PC-3 (cell line): ENCODE data around the gene RBM26. TPM values are rescaled to one million over a fixed set of nuclear protein-coding genes. Genes with fewer than 3 reads are reported as not detected.

Experiments used
- ATAC-seq: fragments of 200-7000 bp; cut with Tn5 transposase; 2 replicates; pipeline ENCODE4 v1.9.1; 2020; ENCODE audit warnings: mild to moderate bottlenecking, moderate library complexity
- BruUV-seq: library from RNA; stranded (reverse); fragments of 400-500 nt; replicated peaks from 2 replicates; lab custom pipeline; 2021; lab: Mats Ljungman, UMichigan
- CTCF ChIA-PET: fragments of 300-600 bp; sonication (Branson Sonifier 250); formaldehyde crosslinking; loops from one replicate; lab custom pipeline; 2022; ENCODE audit warnings: antibody characterized with exemption; lab: Charles Lee
- POLR2A ChIA-PET: fragments of 300-600 bp; sonication (Branson Sonifier 250); formaldehyde crosslinking; loops from one replicate; lab custom pipeline; 2022; ENCODE audit warnings: antibody characterized with exemption; ENCODE audit not compliant: unreplicated experiment; lab: Charles Lee
- DNase-seq: peaks from one replicate; pipeline ENCODE4 v3.0.0-alpha.2; 2015
- H2AFZ ChIP-seq: fragments of 300-600 bp; sonication (generic); 2 replicates; pipeline ENCODE4 v1.6.0; 2016; ENCODE audit warnings: antibody characterized with exemption, low read length
- H3F3A ChIP-seq: fragments of 300-600 bp; sonication (generic); one replicate; pipeline ENCODE4 v1.6.0; 2017; ENCODE audit warnings: antibody characterized with exemption, low read length, control low read depth, mild to moderate bottlenecking; ENCODE audit not compliant: unreplicated experiment
- H3K27ac ChIP-seq: fragments of 300-600 bp; sonication (generic); 2 replicates; pipeline ENCODE4 v1.5.1; 2016; ENCODE audit warnings: mild to moderate bottlenecking, low read length
- H3K27me3 ChIP-seq: fragments of 300-600 bp; sonication (generic); 2 replicates; pipeline ENCODE4 v1.6.1; 2016; ENCODE audit warnings: low read length, mixed read lengths
- H3K36me3 ChIP-seq: fragments of 300-600 bp; sonication (generic); 2 replicates; pipeline ENCODE4 v1.6.1; 2016; ENCODE audit warnings: low read depth, mixed run types, low read length, mixed read lengths
- H3K4me1 ChIP-seq: fragments of 300-600 bp; sonication (generic); 2 replicates; pipeline ENCODE4 v1.5.1; 2016; ENCODE audit warnings: low read length; ENCODE audit not compliant: insufficient read depth
- H3K4me2 ChIP-seq: fragments of 300-600 bp; sonication (generic); 2 replicates; pipeline ENCODE4 v1.6.0; 2016; ENCODE audit warnings: low read length
- H3K4me3 ChIP-seq: fragments of 300-600 bp; sonication (generic); 2 replicates; pipeline ENCODE4 v1.5.1; 2016; ENCODE audit warnings: mild to moderate bottlenecking, low read length, mixed read lengths
- H3K79me2 ChIP-seq: fragments of 300-600 bp; sonication (generic); 2 replicates; pipeline ENCODE4 v1.6.1; 2017; ENCODE audit warnings: low read length, mixed read lengths
- H3K9ac ChIP-seq: fragments of 300-600 bp; sonication (generic); 2 replicates; pipeline ENCODE4 v1.6.0; 2016; ENCODE audit warnings: mild to moderate bottlenecking, low read length
- H3K9me2 ChIP-seq: fragments of 300-600 bp; sonication (generic); replicated peaks from 2 replicates; pipeline ENCODE4 v1.6.1; 2016; ENCODE audit warnings: mixed run types, low read length, mixed read lengths
- H3K9me3 ChIP-seq: fragments of 300-600 bp; sonication (generic); 2 replicates; pipeline ENCODE4 v1.6.1; 2016; ENCODE audit warnings: low read length, mixed read lengths
- H4K20me1 ChIP-seq: fragments of 300-600 bp; sonication (generic); 2 replicates; pipeline ENCODE4 v1.6.1; 2016; ENCODE audit warnings: low read length, mixed read lengths
- EZH2 ChIP-seq: fragments of 300-600 bp; sonication (generic); IDR thresholded peaks from one replicate; pipeline ENCODE4 v1.6.1; 2017; ENCODE audit warnings: antibody characterized with exemption, mild to moderate bottlenecking, low read length; ENCODE audit not compliant: unreplicated experiment
- EZH2phosphoT487 ChIP-seq: fragments of 300-600 bp; sonication (generic); IDR thresholded peaks from 2 replicates; pipeline ENCODE4 v1.6.1; 2018; ENCODE audit warnings: mild to moderate bottlenecking, antibody characterized with exemption, low read length, borderline replicate concordance
- intact Hi-C: fragments of 100-400 bp; cut with micrococcal nuclease; formaldehyde crosslinking; loops from 2 replicates; pipeline ENCODE4 v1.9.0; 2023
- total RNA-seq: library from RNA; depleted of rRNA; stranded (reverse); fragments of >200 nt; gene quantifications from 2 replicates; pipeline ENCODE4 v1.2.3, GENCODE V29; 2014
- TF ChIP-seq, protein P1 (sequence below): fragments of 300-600 bp; sonication (generic); conservative IDR thresholded peaks from 2 replicates; pipeline ENCODE4 v1.5.1; 2017; ENCODE audit warnings: antibody characterized with exemption, low read depth, mild to moderate bottlenecking, low read length

The RBM26 gene
- total RNA-seq, 1 experiment from 2014 or later = 16.1 TPM

DNA sequence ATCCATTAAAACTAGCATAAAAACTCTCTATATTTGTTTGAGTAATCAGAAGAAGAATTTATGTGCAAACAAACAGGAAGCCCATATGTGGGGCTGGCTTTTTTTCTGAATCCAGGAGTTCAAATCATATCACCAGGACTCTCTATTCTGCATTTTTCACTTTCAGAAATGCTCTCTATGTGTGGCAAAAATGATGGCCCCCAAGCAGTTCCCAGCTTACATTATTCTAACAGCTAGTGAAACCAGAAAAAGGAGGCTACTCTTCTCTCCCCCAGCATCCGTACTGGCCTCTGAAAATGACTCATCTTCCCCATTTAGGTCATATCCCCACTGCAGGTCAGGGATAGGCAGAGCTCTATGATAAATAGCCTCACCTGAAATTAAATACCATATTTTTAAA, 20.4 kb downstream of the RBM26 start:
- CTCF ChIA-PET = interaction anchor here (0.9 kb wide), 1 partner anchor 39 kb away, joined by 7 read pairs; no protein-coding TSS in a partner anchor

DNA sequence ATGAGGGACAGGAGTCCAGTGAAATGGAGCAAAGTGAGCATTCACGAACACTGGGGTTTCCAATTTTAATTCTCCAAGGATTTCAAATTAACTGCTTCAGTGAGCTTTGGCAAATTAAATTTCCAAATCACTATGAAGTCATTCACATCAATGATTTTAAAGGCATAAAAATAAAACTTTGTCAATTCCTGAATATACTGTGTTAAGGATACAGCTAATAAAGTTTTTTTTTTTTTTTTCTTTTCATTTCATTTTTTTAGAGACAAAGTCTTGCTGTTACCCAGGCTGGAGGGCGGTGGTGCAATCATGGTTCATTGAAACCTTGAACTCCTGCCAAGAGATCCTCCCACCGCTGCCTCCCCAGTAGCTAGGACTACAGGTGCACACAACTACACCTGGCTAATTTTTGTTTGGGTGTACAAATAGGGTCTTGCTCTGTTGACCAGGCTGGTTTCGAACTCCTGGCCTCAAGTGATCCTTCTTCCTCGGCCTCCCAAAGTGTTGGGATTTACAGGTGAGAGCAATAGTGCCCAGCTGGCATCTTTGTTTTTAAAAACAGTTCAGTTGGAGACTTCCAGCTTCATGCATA, 21.9 kb downstream of the RBM26 start:
- H3K27ac ChIP-seq = no peak overlapping the region
- H3F3A ChIP-seq = no peaks in the 10 kb centered on the region
- H4K20me1 ChIP-seq = 0 out of 2 replicates have a peak, but pooled peaks cover 19% of the 10 kb centered on the region
- ATAC-seq (no peak), DNase-seq (no peak)
- ChIA-PET CTCF (no interaction called here), POLR2A (no interaction called here)
- intact Hi-C loops = no loop called here
- H3K79me2 ChIP-seq = peaks cover 99% of the 10 kb centered on the region
- H2AFZ ChIP-seq = no peak overlapping the region
- no peak overlapping the region for H3K4me3 ChIP-seq
- no peak overlapping the region for H3K4me2 ChIP-seq
- H3K4me1 ChIP-seq = peaks cover 26% of the 10 kb centered on the region
- TF ChIP-seq EZH2phosphoT487 (no peak), EZH2 (no peak)
- TF ChIP-seq, protein P1, sequence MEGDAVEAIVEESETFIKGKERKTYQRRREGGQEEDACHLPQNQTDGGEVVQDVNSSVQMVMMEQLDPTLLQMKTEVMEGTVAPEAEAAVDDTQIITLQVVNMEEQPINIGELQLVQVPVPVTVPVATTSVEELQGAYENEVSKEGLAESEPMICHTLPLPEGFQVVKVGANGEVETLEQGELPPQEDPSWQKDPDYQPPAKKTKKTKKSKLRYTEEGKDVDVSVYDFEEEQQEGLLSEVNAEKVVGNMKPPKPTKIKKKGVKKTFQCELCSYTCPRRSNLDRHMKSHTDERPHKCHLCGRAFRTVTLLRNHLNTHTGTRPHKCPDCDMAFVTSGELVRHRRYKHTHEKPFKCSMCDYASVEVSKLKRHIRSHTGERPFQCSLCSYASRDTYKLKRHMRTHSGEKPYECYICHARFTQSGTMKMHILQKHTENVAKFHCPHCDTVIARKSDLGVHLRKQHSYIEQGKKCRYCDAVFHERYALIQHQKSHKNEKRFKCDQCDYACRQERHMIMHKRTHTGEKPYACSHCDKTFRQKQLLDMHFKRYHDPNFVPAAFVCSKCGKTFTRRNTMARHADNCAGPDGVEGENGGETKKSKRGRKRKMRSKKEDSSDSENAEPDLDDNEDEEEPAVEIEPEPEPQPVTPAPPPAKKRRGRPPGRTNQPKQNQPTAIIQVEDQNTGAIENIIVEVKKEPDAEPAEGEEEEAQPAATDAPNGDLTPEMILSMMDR = no peak
- H3K27me3 ChIP-seq = no peaks in the 10 kb centered on the region
- H3K9me3 ChIP-seq = no peaks in the 10 kb centered on the region
- no peak overlapping the region for H3K9ac ChIP-seq
- H3K36me3 ChIP-seq = no peaks in the 10 kb centered on the region; the same call in 1 of the 2 replicates
- no peaks in the 10 kb centered on the region for H3K9me2 ChIP-seq
- no TSS peak for BruUV-seq

More for the DNA sequence above, 20.4 kb downstream of the RBM26 start:
- intact Hi-C loops = no loop called here
- peaks cover 99% of the 10 kb centered on the region for H3K79me2 ChIP-seq
- TF ChIP-seq EZH2phosphoT487 = no peak
- TF ChIP-seq, protein P1 = no peak
- no peak for TF ChIP-seq EZH2
- H3K27ac ChIP-seq = no peak overlapping the region
- BruUV-seq = no TSS peak
- ATAC-seq (no peak; the same call in 1 of the 2 replicates), DNase-seq (peak; percentile 14)
- H3K4me1 ChIP-seq = peaks cover 26% of the 10 kb centered on the region
- no peak overlapping the region for H3K4me2 ChIP-seq
- no peaks in the 10 kb centered on the region for H3K9me2 ChIP-seq
- H3K4me3 ChIP-seq = no peak overlapping the region
- no peaks in the 10 kb centered on the region for H3K9me3 ChIP-seq
- no peaks in the 10 kb centered on the region for H3F3A ChIP-seq
- no peaks in the 10 kb centered on the region; the same call in 1 of the 2 replicates for H3K36me3 ChIP-seq
- H3K9ac ChIP-seq = no peak overlapping the region
- no peak overlapping the region for H2AFZ ChIP-seq
- no peaks in the 10 kb centered on the region for H3K27me3 ChIP-seq
- POLR2A ChIA-PET = no interaction called here
- H4K20me1 ChIP-seq = 0 out of 2 replicates have a peak, but pooled peaks cover 23% of the 10 kb centered on the region
